Activated CD4-positive, alpha-beta memory T cell treated with anti-CD3 and anti-CD28 coated beads, Interleukin-2, amount 10 ng/mL, durations not matched to agents 7 days and 5 days (primary cell): ENCODE results near the gene AHRR. TPM values are rescaled to one million over a fixed set of nuclear protein-coding genes. Genes with fewer than 3 reads are reported as not detected.

Experiments
- CTCF ChIA-PET: fragments of 350-600 bp; sonication (Branson Sonifier 250); formaldehyde crosslinking; loops from one replicate; lab custom pipeline; 2021; ENCODE audit warnings: antibody characterized with exemption, inconsistent platforms; lab: Charles Lee
- POLR2A ChIA-PET: fragments of 350-600 bp; sonication (Branson Sonifier 250); formaldehyde crosslinking; loops from one replicate; lab custom pipeline; 2021; ENCODE audit warnings: antibody characterized with exemption; lab: Charles Lee
- DNase-seq: peaks from one replicate; pipeline ENCODE4 v3.0.0-alpha.2; 2020
- H3K27ac Mint-ChIP-seq: one replicate; pipeline ENCODE4 v1.8.0; 2021; ENCODE audit warnings: mild to moderate bottlenecking, mixed read lengths
- H3K27me3 Mint-ChIP-seq: one replicate; pipeline ENCODE4 v1.8.0; 2021; ENCODE audit warnings: mixed read lengths
- H3K36me3 Mint-ChIP-seq: one replicate; pipeline ENCODE4 v1.8.0; 2021; ENCODE audit warnings: low read depth, mixed read lengths
- H3K4me1 Mint-ChIP-seq: one replicate; pipeline ENCODE4 v1.8.0; 2021; ENCODE audit warnings: mixed read lengths
- H3K4me3 Mint-ChIP-seq: one replicate; pipeline ENCODE4 v1.8.0; 2021; ENCODE audit warnings: mild to moderate bottlenecking, mixed read lengths
- H3K9me3 Mint-ChIP-seq: one replicate; pipeline ENCODE4 v1.8.0; 2021; ENCODE audit warnings: mixed read lengths
- total RNA-seq, 2 experiments: library from RNA; stranded (reverse); gene quantifications; one replicate each; pipeline ENCODE4 v1.2.3, GENCODE V29; 2021

Gene AHRR
- total RNA-seq, 2 experiments from 2014 or later: 23.6 to 24.6 TPM

- peaks cover 7% of the 10 kb centered on the region for H3K36me3 Mint-ChIP-seq
- no peak for DNase-seq
- no peaks in the 10 kb centered on the region for H3K27me3 Mint-ChIP-seq
- CTCF ChIA-PET: interaction anchor here (1.2 kb wide), 1 partner anchor 75 kb away, joined by 4 read pairs; no protein-coding TSS in a partner anchor
- no peak overlapping the region for H3K4me3 Mint-ChIP-seq
- H3K9me3 Mint-ChIP-seq: no peaks in the 10 kb centered on the region
- H3K27ac Mint-ChIP-seq: no peak overlapping the region
- POLR2A ChIA-PET: no interaction called here
- H3K4me1 Mint-ChIP-seq: peaks cover 9% of the 10 kb centered on the region
These were observed 96.0 kb downstream of the AHRR start for GRCh38 chr5:417301-418161.

- POLR2A ChIA-PET: no interaction called here
These were observed 96.9 kb downstream of the AHRR start for GRCh38 chr5:418162-419121.

GRCh38 chr5:419970-420369 lies 98.5 kb downstream of the AHRR start:
- Mint-ChIP-seq H3K36me3 (peaks cover 11% of the 10 kb centered on the region), H3K27me3 (no peaks in the 10 kb centered on the region), H3K9me3 (no peaks in the 10 kb centered on the region), H3K4me1 (peaks cover 18% of the 10 kb centered on the region), H3K27ac (no peak overlapping the region), H3K4me3 (no peak overlapping the region)
- CTCF ChIA-PET: interaction anchor here (1.1 kb wide), 2 partner anchors 26 to 103 kb away, joined by 3 to 4 read pairs; no protein-coding TSS in a partner anchor
- POLR2A ChIA-PET: interaction anchor here (1.4 kb wide), 1 partner anchor 47 kb away, joined by 4 read pairs; no protein-coding TSS in a partner anchor
- DNase-seq: no peak

More at GRCh38 chr5:418162-419121, 96.9 kb downstream of the AHRR start:
- Mint-ChIP-seq H3K27me3 (no peaks in the 10 kb centered on the region), H3K4me3 (no peak overlapping the region), H3K9me3 (no peaks in the 10 kb centered on the region), H3K4me1 (peaks cover 14% of the 10 kb centered on the region), H3K36me3 (peaks cover 9% of the 10 kb centered on the region), H3K27ac (no peak overlapping the region)
- DNase-seq: no peak
- CTCF ChIA-PET: interaction anchor here (1.1 to 1.2 kb wide), 2 partner anchors 28 to 76 kb away, joined by 3 to 4 read pairs; no protein-coding TSS in a partner anchor

- Mint-ChIP-seq H3K36me3 (peaks cover 11% of the 10 kb centered on the region), H3K27ac (no peak overlapping the region), H3K9me3 (no peaks in the 10 kb centered on the region), H3K4me3 (no peak overlapping the region), H3K4me1 (peaks cover 22% of the 10 kb centered on the region), H3K27me3 (no peaks in the 10 kb centered on the region)
- DNase-seq: no peak
- ChIA-PET CTCF (interaction anchor here (1.1 kb wide), 1 partner anchor 104 kb away, joined by 4 read pairs; no protein-coding TSS in a partner anchor), POLR2A (interaction anchor here (1.4 kb wide), 1 partner anchor 48 kb away, joined by 4 read pairs; no protein-coding TSS in a partner anchor)
These were observed 99.2 kb downstream of the AHRR start for GRCh38 chr5:420632-421286.

- Mint-ChIP-seq H3K4me3 (no peak overlapping the region), H3K9me3 (no peaks in the 10 kb centered on the region), H3K27me3 (no peaks in the 10 kb centered on the region), H3K36me3 (peaks cover 11% of the 10 kb centered on the region), H3K4me1 (peaks cover 22% of the 10 kb centered on the region), H3K27ac (no peak overlapping the region)
- ChIA-PET POLR2A (no interaction called here), CTCF (no interaction called here)
- DNase-seq: no peak
These were observed 99.9 kb downstream of the AHRR start for GRCh38 chr5:421287-421880.

- Mint-ChIP-seq H3K4me1 (peaks cover 23% of the 10 kb centered on the region), H3K9me3 (no peaks in the 10 kb centered on the region), H3K27me3 (no peaks in the 10 kb centered on the region), H3K27ac (no peak overlapping the region), H3K36me3 (peaks cover 11% of the 10 kb centered on the region), H3K4me3 (no peak overlapping the region)
- CTCF ChIA-PET: no interaction called here
- DNase-seq: no peak
- POLR2A ChIA-PET: no interaction called here
These were observed 100.4 kb downstream of the AHRR start for GRCh38 chr5:421901-422300.

- H3K4me1 Mint-ChIP-seq: peaks cover 23% of the 10 kb centered on the region
- H3K4me3 Mint-ChIP-seq: no peak overlapping the region
- ChIA-PET POLR2A (no interaction called here), CTCF (no interaction called here)
- no peaks in the 10 kb centered on the region for H3K9me3 Mint-ChIP-seq
- peak overlapping the region; percentile 31 for H3K27ac Mint-ChIP-seq
- no peak for DNase-seq
- peaks cover 11% of the 10 kb centered on the region for H3K36me3 Mint-ChIP-seq
- no peaks in the 10 kb centered on the region for H3K27me3 Mint-ChIP-seq
These were observed 101.1 kb downstream of the AHRR start for GRCh38 chr5:422323-423232.

- POLR2A ChIA-PET: no interaction called here
These were observed 101.7 kb downstream of the AHRR start for GRCh38 chr5:423233-423565.

GRCh38 chr5:423626-424261 lies 102.2 kb downstream of the AHRR start:
- Mint-ChIP-seq H3K36me3 (peaks cover 16% of the 10 kb centered on the region), H3K4me1 (peaks cover 23% of the 10 kb centered on the region), H3K27ac (no peak overlapping the region), H3K4me3 (no peak overlapping the region), H3K27me3 (no peaks in the 10 kb centered on the region), H3K9me3 (no peaks in the 10 kb centered on the region)
- DNase-seq: no peak
- CTCF ChIA-PET: interaction anchor here (2.4 to 2.5 kb wide), 2 partner anchors 107 to 236 kb away, joined by 16 to 22 read pairs; no protein-coding TSS in a partner anchor
- POLR2A ChIA-PET: interaction anchor here (0.7 to 1.0 kb wide), 2 partner anchors 103 to 153 kb away, joined by 3 to 4 read pairs; partner anchors contain the start of genes AHRR and PDCD6

More at GRCh38 chr5:423233-423565, 101.7 kb downstream of the AHRR start:
- Mint-ChIP-seq H3K4me1 (peaks cover 23% of the 10 kb centered on the region), H3K9me3 (no peaks in the 10 kb centered on the region), H3K27ac (peak overlapping the region; percentile 31), H3K27me3 (no peaks in the 10 kb centered on the region), H3K36me3 (peaks cover 16% of the 10 kb centered on the region), H3K4me3 (no peak overlapping the region)
- no peak for DNase-seq
- CTCF ChIA-PET: no interaction called here

- ChIA-PET POLR2A (interaction anchor here (0.7 to 1.0 kb wide), 2 partner anchors 104 to 153 kb away, joined by 3 to 4 read pairs; partner anchors contain the start of genes AHRR and PDCD6), CTCF (interaction anchor here (1.1 to 2.5 kb wide), 4 partner anchors 59 to 236 kb away, joined by 3 to 22 read pairs (median 10); no protein-coding TSS in a partner anchor)
- Mint-ChIP-seq H3K9me3 (no peaks in the 10 kb centered on the region), H3K4me3 (no peak overlapping the region), H3K27ac (peak overlapping the region; percentile 35), H3K27me3 (no peaks in the 10 kb centered on the region), H3K4me1 (peaks cover 23% of the 10 kb centered on the region), H3K36me3 (peaks cover 16% of the 10 kb centered on the region)
- no peak for DNase-seq
These were observed 103.0 kb downstream of the AHRR start for GRCh38 chr5:424301-425110.
